Smooth muscle cell (in vitro differentiated cells): ENCODE results near the gene BCAN. TPM values are rescaled to one million over a fixed set of nuclear protein-coding genes. Genes with fewer than 3 reads are reported as not detected.

Experiments
- DNase-seq: peaks from one replicate; lab custom pipeline; 2025; ENCODE audit not compliant: unreplicated experiment; lab: John Stamatoyannopoulos, UW
- H2AFZ ChIP-seq: fragments of 200-600 bp; sonication (generic); 2 replicates; pipeline ENCODE4 v1.6.0; 2016; ENCODE audit warnings: antibody characterized with exemption, low read depth, mild to moderate bottlenecking
- H3F3A ChIP-seq: fragments of 200-600 bp; sonication (generic); 2 replicates; pipeline ENCODE4 v1.6.0; 2017; ENCODE audit warnings: antibody characterized with exemption, low read depth
- H3K27ac ChIP-seq: fragments of 200-600 bp; sonication (generic); 2 replicates; pipeline ENCODE4 v1.5.1; 2016; ENCODE audit warnings: low read depth, mild to moderate bottlenecking
- H3K27me3 ChIP-seq: fragments of 200-600 bp; sonication (generic); 2 replicates; pipeline ENCODE4 v1.6.1; 2016; ENCODE audit warnings: low read depth, mild to moderate bottlenecking
- H3K36me3 ChIP-seq: fragments of 200-600 bp; sonication (generic); 2 replicates; pipeline ENCODE4 v1.5.1; 2016; ENCODE audit warnings: low read depth
- H3K4me1 ChIP-seq: fragments of 200-600 bp; sonication (generic); 2 replicates; pipeline ENCODE4 v1.5.1; 2016; ENCODE audit warnings: low read depth
- H3K4me2 ChIP-seq: fragments of 200-600 bp; sonication (generic); 2 replicates; pipeline ENCODE4 v1.6.0; 2016; ENCODE audit warnings: mild to moderate bottlenecking
- H3K4me3 ChIP-seq: fragments of 200-600 bp; sonication (generic); 2 replicates; pipeline ENCODE4 v1.5.1; 2016; ENCODE audit warnings: mild to moderate bottlenecking
- H3K79me2 ChIP-seq: fragments of 200-600 bp; sonication (generic); 2 replicates; pipeline ENCODE4 v1.6.0; 2016; ENCODE audit warnings: low read depth, mild to moderate bottlenecking
- H3K9ac ChIP-seq: fragments of 200-600 bp; sonication (generic); 2 replicates; pipeline ENCODE4 v1.6.0; 2016; ENCODE audit warnings: low read depth
- H3K9me3 ChIP-seq: fragments of 200-600 bp; sonication (generic); replicated peaks from 2 replicates; pipeline ENCODE4 v1.5.1; 2016; ENCODE audit warnings: low read depth
- H4K20me1 ChIP-seq: fragments of 200-600 bp; sonication (generic); 2 replicates; pipeline ENCODE4 v1.6.0; 2016; ENCODE audit warnings: low read depth
- WGBS: methylation state at CpG from one replicate; pipeline ENCODE4 v1.1.7; 2016; ENCODE audit warnings: low lambda C conversion rate; 5-methylcytosine and 5-hydroxymethylcytosine counted together
- polyA plus RNA-seq: library from polyadenylated mRNA; unstranded; fragments of >200 nt; fragmentation: Nextera tagmentation; extraction: Ambion mirVana; gene quantifications from 2 replicates; pipeline ENCODE4 v1.2.1, GENCODE V29; 2016
- total RNA-seq: library from RNA; depleted of rRNA; stranded (reverse); fragments of >200 nt; gene quantifications from 2 replicates; pipeline ENCODE4 v1.2.3, GENCODE V29; 2014
- TF ChIP-seq, protein P1 (sequence below): fragments of 200-600 bp; sonication (generic); IDR thresholded peaks from 2 replicates; pipeline ENCODE4 v1.5.1; 2017; ENCODE audit warnings: borderline replicate concordance, mild to moderate bottlenecking, antibody characterized with exemption; ENCODE audit not compliant: insufficient read depth, poor library complexity, severe bottlenecking

Gene BCAN
- total and polyA plus RNA-seq, 2 experiments from 2014 or later: 0.79 TPM; not detected in 1

DNA sequence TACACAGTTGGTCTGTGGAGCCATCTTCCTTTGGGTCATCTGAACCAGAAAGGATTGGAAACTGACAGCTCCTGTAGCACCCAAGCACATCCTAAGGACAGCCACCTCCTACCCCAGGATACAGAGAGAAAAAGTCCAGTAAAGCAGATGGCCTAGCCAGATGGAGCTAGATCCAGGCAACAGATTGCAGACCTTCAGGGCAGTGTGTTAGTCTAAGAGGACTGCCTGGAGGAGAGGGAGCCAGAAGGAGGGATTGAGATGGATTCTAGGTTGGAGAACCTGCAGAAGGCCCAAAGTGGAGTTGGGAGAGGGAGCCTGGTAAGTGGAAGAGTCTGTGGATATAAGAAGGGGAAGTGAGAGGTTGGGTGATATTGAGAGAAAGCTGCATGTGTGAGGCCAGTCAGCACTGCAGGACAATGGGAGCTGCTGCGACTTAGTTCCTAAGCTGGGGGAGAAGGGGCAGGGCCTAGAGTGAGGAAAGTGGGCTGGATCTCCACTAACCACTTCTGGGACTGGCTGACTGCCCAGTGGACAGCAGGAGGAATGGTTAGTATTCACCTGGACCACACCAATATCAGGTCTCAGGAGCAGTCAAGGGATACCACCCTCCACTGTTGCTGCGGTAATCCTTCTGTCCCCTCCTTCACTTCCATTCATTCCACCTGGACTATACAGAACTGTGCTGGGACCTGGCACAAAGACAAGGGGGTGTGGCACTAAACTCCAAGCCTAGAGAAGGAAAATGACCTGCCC lies 13.4 kb downstream of the BCAN start:
- H3K4me2 ChIP-seq: no peak overlapping the region
- peaks cover 41% of the 10 kb centered on the region for H3K27me3 ChIP-seq
- H3K79me2 ChIP-seq: no peaks in the 10 kb centered on the region
- no peak for DNase-seq
- H3K27ac ChIP-seq: no peak overlapping the region
- WGBS: 71% methylated on average over 2 of the region's 2 CpGs
- no peak overlapping the region for H3K4me3 ChIP-seq
- no peaks in the 10 kb centered on the region for H3K36me3 ChIP-seq
- no peak overlapping the region for H2AFZ ChIP-seq
- TF ChIP-seq, protein P1, sequence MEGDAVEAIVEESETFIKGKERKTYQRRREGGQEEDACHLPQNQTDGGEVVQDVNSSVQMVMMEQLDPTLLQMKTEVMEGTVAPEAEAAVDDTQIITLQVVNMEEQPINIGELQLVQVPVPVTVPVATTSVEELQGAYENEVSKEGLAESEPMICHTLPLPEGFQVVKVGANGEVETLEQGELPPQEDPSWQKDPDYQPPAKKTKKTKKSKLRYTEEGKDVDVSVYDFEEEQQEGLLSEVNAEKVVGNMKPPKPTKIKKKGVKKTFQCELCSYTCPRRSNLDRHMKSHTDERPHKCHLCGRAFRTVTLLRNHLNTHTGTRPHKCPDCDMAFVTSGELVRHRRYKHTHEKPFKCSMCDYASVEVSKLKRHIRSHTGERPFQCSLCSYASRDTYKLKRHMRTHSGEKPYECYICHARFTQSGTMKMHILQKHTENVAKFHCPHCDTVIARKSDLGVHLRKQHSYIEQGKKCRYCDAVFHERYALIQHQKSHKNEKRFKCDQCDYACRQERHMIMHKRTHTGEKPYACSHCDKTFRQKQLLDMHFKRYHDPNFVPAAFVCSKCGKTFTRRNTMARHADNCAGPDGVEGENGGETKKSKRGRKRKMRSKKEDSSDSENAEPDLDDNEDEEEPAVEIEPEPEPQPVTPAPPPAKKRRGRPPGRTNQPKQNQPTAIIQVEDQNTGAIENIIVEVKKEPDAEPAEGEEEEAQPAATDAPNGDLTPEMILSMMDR: no peak
- H3K4me1 ChIP-seq: peaks cover 9% of the 10 kb centered on the region
- no peak overlapping the region for H3K9ac ChIP-seq
- peaks cover 7% of the 10 kb centered on the region for H4K20me1 ChIP-seq
- peaks cover 8% of the 10 kb centered on the region for H3F3A ChIP-seq
- H3K9me3 ChIP-seq: no peaks in the 10 kb centered on the region

DNA sequence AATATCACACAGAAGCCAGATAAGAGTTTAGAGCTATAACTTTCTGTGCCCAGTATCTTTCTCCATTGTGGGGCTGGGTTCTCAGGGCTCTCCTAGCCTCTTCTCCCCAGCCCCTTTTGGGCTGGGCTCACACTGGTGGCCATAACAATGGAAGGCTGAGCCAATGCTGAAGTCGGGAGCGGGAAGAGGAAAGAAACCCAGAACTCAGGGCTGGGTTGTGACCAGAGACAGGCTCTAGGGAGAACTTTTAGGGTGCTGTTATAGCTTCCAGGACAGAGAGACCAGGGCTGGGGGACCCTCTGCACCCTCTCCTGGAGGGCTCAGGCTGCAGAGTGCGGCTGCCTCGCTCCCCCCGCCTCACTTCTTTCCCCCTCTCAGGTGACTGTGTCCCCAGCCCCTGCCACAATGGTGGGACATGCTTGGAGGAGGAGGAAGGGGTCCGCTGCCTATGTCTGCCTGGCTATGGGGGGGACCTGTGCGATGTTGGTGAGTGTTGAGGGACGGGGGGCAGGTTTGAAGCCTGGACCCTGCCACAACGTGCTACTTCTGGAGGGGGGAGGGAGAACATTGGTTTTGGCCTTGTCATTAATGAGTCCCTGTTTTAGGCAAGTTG lies 14.1 kb downstream of the BCAN start:
- no peaks in the 10 kb centered on the region for H3K9me3 ChIP-seq
- 72% methylated on average over 8 of the region's 9 CpGs for WGBS
- H3K9ac ChIP-seq: no peak overlapping the region
- H3K27ac ChIP-seq: no peak overlapping the region
- H3K36me3 ChIP-seq: no peaks in the 10 kb centered on the region
- H3K27me3 ChIP-seq: peaks cover 35% of the 10 kb centered on the region
- H2AFZ ChIP-seq: no peak overlapping the region
- TF ChIP-seq, protein P1: no peak
- H3K4me3 ChIP-seq: no peak overlapping the region
- H3F3A ChIP-seq: peaks cover 14% of the 10 kb centered on the region
- no peak overlapping the region for H3K4me2 ChIP-seq
- DNase-seq: no peak
- no peaks in the 10 kb centered on the region for H3K79me2 ChIP-seq
- peaks cover 16% of the 10 kb centered on the region for H3K4me1 ChIP-seq
- H4K20me1 ChIP-seq: peaks cover 7% of the 10 kb centered on the region

DNA sequence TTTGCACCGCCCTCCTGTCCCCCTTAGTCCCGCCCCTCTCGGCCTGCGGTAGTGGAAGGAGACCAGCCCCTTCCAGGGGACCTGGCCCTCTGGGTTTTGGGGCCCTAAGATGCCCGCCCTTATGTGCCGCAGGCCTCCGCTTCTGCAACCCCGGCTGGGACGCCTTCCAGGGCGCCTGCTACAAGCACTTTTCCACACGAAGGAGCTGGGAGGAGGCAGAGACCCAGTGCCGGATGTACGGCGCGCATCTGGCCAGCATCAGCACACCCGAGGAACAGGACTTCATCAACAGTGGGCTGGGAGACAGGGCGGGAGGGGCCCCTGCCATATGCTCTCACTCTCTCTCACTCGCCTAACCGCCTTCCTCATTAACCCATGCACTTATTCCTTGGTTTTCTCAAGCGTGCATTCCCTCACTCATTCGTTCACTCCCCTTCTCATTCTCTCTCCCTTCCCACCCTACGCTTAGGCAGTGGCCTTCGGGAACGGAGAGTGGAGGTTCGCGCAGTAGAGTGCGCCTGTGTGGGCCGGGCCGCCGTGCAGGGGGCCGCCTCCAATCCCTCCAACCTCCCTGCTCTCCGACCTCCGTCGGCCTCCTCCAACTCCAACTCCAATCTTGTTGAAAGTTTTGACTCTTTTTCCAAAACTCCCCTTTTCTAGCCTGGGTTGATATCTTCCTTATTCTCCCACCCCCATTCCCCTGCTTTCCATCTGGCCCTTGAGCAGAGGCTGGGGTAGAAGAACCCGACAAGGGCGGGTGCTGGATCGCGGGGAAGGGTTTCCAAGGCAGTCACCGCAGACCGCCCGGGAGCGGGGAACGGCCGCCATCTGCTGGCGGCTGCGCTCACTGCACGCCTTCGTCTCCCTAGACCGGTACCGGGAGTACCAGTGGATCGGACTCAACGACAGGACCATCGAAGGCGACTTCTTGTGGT lies 15.2 kb downstream of the BCAN start:
- TF ChIP-seq, protein P1: peak; percentile 98
- peaks cover 5% of the 10 kb centered on the region for H4K20me1 ChIP-seq
- H3K27me3 ChIP-seq: peaks cover 31% of the 10 kb centered on the region
- H3K36me3 ChIP-seq: no peaks in the 10 kb centered on the region
- H3K9ac ChIP-seq: no peak overlapping the region
- H3K4me3 ChIP-seq: peak overlapping the region; percentile 40
- no peaks in the 10 kb centered on the region for H3K79me2 ChIP-seq
- 4% methylated on average over 54 of the region's 54 CpGs for WGBS
- H3K27ac ChIP-seq: no peak overlapping the region
- H3F3A ChIP-seq: peaks cover 20% of the 10 kb centered on the region
- DNase-seq: peak; percentile 48
- H2AFZ ChIP-seq: no peak overlapping the region
- H3K4me2 ChIP-seq: peak overlapping the region; percentile 81
- H3K4me1 ChIP-seq: peaks cover 24% of the 10 kb centered on the region
- H3K9me3 ChIP-seq: no peaks in the 10 kb centered on the region
